GM18867 (cell line): ENCODE results near the gene CELF4.
A peak's percentile ranks its signal among the peaks of the same experiment; 100 is the strongest.

ENCODE experiments used
- ATAC-seq: cut with Tn5 transposase; IDR thresholded peaks from one replicate; pipeline ENCODE4 v1.9.1; 2021; ENCODE audit warnings: mild to moderate bottlenecking, moderate library complexity; ENCODE audit not compliant: unreplicated experiment

Gene CELF4

DNA sequence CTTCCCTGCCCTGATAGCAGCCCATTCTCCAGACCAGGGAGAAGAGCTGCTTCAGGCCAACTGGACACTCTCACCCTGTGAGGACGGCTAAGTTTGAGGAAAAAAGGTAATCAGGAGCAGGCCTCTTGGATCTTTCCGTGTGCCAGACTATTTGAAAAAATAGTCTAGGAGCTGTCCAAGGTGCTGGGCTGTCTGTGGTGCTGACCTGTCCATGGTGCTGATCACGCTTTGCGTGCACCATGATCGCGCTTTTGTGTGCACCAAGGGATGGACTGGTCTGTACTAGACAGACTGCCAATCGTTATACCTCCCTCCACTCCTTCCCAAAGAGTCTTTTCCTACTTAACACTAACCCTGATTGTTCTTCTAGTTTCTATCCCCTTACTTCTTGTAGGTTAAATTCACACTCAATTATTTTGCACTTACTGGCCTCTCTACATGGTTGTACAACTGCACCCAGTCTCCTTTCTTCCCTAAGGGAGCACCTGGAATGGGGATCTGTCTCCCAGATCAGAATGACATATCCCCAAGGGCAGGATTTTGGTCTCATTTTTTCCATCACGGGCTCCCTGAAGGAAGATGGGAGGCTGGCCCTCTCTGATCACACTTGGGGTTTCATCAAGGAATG lies 295.4 kb downstream of the CELF4 start:
- no peak for ATAC-seq

DNA sequence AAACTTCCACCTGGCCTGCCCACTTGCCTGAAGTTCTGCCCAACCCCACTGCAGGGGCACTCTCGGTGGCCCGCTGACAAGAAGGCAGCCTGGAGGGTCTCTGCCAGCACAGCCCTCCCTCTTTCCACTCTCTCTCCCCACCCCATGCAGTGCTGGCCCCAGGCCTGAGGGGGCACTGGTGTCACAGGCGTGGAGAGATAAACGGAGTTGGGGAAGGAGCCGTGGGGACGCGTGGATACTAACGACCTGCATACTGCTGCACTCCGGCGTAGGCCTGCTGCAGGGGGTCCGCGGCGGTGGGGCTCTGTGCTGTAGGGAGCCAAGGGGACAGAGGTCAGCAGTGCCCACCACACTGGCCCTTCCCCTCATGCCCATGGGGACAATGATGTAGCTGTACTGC lies 299.3 kb downstream of the CELF4 start:
- peak; percentile 44 for ATAC-seq

DNA sequence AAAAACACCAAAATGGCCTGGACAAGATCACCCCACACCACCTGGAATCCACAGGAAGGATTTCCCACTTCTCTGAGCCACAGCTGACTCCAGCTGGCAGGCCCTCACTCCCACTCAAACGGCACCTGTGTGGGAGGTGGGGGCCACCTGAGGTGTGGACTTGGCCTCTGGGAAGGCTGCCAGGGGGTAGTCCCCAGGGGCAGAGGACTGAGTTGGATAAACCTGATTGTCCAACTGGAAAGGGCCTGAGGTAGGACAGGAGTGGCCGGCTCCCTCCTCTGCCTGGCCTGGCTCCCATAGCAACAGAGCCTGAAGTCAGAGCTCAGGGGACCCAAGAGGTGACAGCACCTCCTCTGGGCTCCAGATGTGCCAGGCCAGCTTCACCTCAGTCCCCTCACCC lies 300.2 kb downstream of the CELF4 start:
- ATAC-seq = no peak

DNA sequence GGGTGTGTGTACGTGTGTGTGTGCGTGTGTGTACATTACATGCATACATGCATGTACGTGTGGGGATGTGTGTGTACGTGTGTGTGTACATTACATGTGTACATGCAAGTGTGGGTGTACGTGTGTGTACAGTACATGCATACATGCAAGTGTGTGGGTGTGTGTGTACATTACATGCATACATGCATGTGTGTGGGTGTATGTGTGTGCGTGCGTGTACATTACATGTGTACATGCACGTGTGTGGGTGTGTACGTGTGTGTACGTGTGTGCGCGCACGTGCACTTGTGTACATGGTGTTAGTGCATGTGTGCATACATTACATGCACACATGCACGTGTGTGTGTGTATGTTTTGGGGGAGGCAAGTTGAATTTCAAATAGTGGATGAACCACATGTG lies 300.6 kb downstream of the CELF4 start:
- ATAC-seq = no peak

DNA sequence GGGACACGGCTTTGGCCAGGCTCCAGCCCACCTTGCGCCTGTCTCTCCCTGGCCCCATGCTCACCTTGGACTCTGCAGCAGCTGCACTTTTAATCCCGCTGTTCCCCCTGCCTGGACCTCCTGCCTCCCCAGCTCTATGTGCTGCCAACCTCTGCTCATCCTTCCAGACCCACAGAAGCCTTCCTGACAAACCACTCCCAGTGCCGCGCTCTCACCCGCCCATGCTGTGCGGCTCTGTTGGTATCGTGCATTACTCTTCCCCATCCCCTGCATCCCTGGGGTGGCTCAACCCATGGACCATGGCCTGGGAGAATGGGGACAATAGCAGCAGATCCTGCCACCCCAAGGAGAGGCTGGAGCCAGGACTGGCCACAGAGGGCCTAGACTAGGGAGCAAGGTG lies 303.6 kb downstream of the CELF4 start:
- no peak for ATAC-seq

DNA sequence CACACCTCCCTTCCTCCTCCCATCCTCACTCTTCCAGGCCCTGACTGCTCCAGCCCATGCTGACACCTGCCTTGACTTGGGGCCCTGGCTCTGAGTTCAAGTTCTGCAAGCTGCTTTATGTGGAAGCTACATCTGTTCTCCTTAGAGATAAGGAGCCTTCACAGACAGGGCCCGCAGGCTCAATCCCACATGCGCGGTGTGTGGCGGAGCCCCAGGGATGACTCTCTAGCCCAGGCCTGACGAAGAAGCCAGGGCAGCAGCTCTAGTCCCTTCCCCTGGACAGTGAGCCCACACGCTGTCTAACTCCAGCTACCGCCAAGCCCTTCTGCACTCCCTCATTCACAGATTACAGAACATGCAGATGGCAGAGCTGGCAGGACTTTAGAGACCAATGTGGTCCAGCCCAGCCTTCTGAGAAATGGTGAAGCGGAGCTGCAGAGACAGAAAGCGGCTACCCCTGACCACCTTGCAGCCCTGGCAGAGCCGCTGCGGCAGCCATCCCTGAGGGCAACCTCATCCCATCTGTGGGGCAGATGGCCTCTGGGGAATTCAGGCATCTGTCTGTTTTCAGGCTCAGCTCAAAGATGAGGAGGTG lies 304.3 kb downstream of the CELF4 start:
- ATAC-seq = no peak

DNA sequence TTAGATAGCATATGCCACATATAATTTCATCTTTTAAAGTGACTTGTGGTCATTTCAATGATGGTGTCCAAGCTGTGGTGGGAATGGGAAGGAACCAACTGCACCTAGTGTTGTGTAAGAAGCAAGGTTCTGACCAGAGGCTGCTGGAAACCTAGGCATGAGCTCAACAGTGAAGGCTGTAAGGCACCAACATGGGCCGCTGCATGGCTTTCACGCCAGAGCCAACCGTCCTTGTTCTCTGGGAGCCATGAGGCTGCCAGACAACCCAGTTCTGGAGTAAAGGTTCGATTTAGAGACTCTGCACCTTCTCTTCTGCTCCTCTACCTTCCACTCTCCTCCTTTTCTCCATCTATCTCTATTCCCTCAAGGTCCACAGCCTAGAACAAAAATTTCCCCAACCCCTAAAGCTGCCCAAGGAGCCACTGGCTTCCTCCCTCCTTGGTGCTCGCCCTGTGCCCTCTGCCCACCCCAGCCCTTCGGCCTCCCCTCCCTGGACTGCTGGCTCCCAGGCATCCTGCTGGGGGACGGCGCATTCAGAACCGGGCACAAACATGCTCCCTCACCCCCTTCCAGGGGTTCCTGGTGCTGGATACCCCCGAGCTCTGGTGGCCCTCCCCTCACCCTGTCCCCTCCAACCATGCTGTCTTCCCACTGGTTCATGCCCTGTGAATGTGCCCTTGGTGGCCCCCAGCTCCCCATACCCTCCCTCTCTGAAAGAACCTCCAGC lies 305.1 kb downstream of the CELF4 start:
- ATAC-seq = no peak

DNA sequence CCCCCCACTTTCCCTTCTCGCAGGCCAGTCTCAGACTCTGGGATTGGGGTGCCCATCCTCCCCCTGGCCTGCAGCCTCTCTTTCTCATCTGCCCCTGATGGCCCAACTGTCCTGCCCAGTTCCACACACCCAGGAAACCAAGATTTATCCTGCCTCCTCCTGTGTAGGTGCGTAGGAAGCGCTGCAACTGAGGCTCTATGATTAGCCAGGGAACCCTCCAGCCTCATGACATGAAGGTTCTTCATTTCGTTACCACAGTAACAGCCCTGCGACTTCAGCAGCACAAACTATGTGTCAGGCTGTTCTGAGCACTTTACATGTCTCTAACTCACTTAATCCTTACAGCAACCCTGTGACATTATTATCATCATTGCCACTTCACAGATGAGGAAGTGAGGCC lies 305.9 kb downstream of the CELF4 start:
- no peak for ATAC-seq

DNA sequence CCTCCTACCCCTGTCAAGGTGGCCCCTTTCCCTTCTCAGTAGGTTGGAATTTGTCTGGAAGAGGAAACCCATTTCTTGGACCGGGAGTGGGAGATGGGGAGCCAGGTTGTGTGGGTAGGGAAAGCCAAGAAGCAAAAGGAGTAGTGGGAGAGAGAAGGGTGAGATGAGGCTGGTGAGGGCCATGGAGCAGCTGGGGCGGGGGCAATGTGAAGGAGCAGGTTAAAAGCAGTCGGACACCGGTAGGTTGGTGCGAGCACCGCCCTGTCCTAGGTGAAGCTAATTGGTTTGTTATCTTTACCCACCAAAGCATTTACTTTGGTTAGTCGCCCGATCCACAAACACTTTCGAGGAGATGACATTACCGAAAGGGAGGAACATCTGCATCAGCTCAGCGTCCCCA lies 306.8 kb downstream of the CELF4 start:
- no peak for ATAC-seq

DNA sequence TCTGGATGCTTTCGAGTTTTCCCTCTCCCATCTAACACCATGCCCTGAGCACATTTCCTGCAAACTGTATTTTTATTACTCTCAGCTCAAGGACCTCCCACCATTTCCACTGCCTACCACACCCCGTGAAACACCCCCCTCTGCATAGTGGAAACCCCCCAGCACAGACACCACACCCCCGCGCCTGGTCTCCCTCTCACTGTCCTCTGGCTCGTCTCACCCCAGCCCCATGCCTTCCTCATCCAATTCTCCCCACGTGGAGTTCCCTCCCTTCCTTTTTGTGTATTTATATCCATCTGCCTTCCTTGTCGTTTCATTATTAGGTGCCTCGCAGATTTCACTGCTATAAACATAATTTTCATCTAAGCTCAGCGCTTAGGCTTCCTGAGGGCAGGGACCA lies 307.5 kb downstream of the CELF4 start:
- ATAC-seq = no peak

DNA sequence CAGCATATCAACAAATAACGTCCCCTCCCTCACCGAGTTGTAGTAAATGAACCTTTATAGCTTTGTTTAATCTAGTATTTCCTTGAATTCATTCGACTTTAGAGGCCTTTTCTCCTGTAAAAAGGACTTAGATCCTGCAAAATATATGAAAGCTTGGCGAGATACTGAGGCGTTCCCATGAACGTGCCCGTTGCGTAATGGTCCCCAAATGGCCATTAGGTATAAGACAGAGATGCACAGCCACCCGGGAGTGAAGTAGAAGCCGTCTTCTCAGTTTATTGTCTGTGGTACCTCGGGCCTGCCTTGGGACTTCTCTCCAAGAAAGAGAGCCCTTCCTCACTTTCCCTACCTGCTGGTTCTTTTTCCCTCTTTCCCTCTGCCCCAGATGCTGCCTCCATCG lies 310.6 kb downstream of the CELF4 start:
- no peak for ATAC-seq

DNA sequence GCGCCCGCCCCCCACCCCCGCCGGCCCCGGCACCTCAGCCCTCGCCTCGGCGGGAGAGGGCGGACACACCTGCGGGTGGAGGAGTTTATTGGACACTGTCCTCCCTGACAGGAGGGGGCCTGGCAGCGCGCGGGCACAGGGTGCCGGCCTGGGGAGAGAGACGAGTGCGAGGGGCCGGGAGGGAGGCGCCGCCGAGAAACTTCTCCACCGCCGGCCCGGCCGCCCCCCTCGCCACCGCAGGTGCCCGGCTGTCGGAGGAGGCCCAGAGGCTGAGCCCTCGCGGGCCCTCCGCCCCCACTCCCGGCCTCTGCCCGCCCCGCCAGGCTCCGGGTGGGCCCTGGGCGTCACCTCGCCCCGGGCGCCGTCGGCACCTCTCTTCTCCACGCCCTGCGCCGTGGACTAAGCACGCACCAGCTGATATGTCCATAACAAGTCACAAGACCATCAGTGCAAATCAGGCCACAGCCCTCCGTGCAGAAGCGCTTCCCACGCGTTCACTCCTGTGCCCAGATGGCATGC lies 311.3 kb downstream of the CELF4 start:
- ATAC-seq = no peak

DNA sequence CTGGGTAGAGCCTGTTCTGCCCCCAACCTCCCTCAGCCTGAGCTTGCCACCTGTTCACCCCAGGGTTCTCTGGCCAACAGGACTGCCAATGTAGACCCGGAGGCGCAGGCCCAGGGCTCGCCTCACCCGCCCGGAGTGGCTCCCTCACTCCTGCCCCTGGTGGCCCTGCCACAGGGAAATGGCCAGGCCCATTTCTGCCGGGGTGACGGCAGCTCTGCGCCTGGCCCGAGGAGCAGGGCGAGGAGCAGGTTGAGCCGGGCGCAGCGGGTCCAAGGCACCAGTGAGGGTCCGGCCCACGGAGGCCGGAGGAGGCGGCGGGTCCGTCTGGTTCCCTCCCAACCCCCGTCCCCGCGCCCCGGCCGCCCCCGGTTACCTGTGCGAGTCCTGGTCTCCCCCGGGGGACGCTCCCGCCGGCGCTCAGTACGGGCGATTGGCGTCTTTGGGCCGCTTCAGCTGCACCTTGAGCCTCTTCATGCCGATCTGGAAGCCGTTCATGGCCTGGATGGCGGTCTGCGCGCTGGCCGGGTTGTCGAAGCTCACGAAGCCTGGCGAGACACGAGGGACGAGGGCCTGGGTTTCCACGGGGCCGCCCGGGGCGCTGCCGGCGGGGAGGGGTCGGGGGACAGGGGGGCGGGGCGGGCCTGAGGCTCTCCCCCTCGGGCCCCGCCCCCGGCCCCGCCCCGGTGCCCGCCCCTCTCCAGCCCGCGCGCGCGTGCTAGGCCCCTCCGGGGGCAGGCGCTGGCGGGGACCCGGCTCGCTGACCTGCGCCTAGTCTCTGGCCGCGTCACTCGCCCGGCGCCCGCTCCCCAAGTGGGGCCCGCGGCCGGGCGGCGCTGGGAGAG lies 312.0 kb downstream of the CELF4 start:
- no peak for ATAC-seq

DNA sequence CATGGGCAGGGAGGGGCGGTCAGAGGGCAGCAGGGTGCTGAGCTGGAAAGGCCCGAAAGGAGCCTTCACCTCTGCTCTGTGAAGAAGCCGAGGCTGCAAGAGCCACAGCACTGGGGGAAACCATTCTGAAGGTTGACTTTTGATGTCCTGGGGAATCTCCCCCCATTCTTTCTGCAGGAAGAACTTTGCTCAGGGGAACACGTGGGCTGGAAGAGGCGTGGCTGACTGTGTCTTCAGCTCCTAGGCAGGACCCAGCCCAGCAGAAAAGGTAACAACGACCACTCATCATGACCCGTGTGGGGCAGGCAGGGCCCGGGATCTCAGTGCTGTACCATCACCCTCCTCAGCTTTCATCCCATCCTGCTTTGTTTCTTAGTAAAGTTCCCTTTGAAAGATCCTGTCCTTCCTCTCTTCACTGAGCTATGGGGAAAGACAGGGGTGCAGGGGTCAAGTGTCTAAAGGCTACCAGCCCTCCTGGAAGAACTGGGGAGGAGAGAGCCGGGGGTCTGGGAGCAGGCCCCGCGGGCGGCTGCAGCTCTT lies 312.7 kb downstream of the CELF4 start:
- ATAC-seq = no peak

DNA sequence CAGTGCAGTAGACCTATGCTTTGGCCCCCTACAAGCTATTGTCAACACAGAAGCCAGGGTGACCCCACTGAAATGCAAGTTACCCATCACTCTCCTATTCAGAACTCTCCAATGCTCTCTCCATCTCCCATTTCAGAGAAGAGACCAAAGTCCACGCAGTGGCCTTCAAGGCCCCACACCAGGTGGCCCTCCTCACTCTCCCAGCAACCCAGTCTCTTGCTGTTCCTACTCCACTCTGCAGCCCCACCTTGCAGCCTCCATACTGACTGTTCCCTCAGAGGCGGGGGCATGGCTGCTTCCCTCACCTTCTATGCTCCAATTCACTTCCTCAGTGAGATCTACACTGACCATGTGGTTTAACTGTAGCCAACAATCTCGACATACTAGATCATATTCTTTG lies 313.3 kb downstream of the CELF4 start:
- ATAC-seq = no peak

DNA sequence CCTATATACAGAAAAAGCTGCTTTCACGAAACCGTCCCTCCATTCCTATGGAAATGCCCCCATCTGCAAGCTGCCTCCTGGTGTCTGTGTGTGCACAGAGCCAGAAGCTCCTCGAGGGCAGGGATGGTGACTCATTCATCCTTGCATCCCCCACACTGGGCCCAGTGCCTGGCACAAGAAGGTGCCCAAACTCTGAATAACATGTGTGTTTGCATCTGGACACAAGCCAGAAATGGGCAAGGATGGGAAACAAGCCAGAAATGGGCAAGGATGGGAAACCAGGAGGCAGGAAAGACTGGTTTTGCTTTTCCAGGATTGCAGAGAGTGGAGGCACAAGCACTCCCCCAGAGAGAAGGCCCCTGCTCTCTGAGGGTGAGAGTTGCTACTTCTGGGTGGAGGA lies 313.9 kb downstream of the CELF4 start:
- no peak for ATAC-seq

DNA sequence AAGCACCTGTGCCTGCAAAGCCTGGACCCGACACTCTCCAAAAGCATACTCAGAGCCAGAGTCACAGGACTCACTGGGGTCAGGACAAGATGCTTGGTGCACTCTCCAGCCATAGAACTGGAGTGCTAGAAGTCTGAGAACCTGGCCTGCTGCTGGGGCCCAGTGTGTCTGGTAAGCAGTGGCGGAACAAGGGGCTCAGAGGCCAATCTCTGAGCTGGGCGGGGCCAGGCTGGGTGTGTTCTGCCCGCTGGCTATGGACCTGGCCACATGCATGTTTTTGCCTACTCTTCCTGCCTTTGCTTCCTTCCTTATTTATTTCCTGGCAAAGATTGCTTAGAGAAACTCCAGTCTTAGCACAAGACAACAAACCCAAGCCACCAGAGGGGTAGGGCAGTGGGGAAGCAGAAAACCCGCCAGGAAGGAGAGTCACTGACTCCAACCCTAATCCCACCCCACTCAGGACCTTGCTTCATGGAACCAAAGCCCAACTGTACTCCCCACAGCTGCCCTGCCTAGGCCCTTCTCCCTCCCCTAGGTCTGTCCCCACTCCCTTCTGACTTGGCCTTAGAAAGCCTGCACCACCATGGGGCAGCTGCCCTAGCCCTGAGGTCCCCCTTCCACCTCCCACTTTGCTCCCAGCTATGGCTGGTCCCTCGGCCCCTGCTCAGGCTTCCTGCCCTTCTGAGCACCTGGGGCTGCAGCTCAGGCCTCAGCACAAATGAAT lies 315.5 kb downstream of the CELF4 start:
- no peak for ATAC-seq

DNA sequence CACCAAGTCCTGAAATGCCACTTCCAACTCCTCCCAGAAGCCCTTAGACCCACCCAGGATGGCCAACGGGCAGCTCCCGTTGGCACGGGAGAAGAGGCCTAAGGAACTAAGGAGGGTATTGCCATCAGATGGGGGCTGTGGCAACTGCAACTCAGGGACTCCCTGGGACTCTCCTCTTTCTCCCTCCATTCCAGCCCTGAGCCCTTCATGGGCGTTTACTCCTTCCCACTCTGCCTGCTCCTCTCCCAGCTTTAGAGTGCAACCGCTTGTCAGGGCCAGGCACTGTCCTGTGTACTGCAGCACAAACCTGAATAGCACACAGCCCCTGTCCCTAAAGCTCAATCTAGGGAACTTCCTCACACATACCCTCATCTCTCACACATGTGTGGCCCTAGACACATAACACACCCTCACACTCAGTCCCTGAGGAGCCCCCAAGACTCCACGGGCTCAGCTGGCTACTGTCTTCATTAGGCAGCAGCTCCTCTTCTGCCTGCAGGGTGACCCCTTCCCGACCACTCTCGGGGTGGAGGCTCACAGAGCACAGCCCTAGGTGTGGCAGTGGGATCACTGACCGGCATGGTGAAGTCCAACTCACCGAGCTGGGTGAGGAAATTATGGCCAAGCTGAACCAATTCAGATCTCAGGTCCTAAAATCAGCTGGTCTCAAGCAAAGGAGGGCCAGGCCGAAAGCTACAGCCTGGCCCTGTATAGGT lies 316.3 kb downstream of the CELF4 start:
- no peak for ATAC-seq

DNA sequence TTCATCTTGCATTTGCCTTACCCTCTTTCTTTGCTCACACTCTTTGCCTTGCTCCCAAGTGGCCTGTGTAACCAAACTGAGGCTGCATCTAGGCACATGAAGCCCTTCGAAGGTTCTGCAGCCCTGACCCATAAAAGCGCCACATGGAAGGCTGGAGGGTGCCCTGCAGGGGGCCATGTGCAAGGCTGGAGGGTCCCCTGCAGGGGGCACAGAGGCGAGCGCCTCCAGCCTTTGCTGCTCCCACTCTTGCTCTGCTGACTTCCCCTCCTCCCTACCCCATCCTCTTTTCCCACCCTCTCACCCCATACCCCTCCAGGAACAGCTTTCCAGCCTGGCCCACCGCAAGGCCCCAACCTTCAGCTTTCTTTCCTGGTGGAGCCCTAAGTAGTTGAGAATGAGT lies 317.3 kb downstream of the CELF4 start:
- no peak for ATAC-seq
